Measurements from ENCODE around the gene GBA3. TPM values are rescaled to one million over a fixed set of nuclear protein-coding genes. Genes with fewer than 3 reads are reported as not detected.

Gene GBA3
- total RNA-seq, 3 donors from 2014 or later: 4.0 to 9.0 (median 8.1) TPM

- Histone ChIP-seq H3K4me3 (no peak overlapping the region), H3K36me3 (ENCODE audit: low read depth) (no peaks in the 10 kb centered on the region), H3K4me1 (ENCODE audit: low read depth) (no peaks in the 10 kb centered on the region), H3K9me3 (peaks cover 2% of the 10 kb centered on the region)
- TF ChIP-seq CTCF (IDR thresholded peaks at IDR 0.05): no peak
- intact Hi-C loops (cut with DNase I, micrococcal nuclease): no loop called here
- ATAC-seq (no peak), DNase-seq (no peak)
These were observed 28.5 kb downstream of the GBA3 start for GRCh38 chr4:22721204-22721603.

GRCh38 chr4:22730021-22730420 is 37.3 kb downstream of the GBA3 start:
- intact Hi-C loops (cut with DNase I, micrococcal nuclease): no loop called here
- no peak for ATAC-seq
- H3K4me1 ChIP-seq (ENCODE audit: low read depth): no peaks in the 10 kb centered on the region
- no peak for DNase-seq
- H3K4me3 ChIP-seq: no peak overlapping the region
- no peaks in the 10 kb centered on the region for H3K36me3 ChIP-seq (ENCODE audit: low read depth)
- H3K9me3 ChIP-seq: no peaks in the 10 kb centered on the region
- no peak for TF ChIP-seq CTCF (IDR thresholded peaks at IDR 0.05)

- DNase-seq (no peak), ATAC-seq (no peak)
- no peaks in the 10 kb centered on the region for H3K4me1 ChIP-seq (ENCODE audit: low read depth)
- no peaks in the 10 kb centered on the region for H3K9me3 ChIP-seq
- no peak overlapping the region for H3K4me3 ChIP-seq
- intact Hi-C loops (cut with DNase I, micrococcal nuclease): no loop called here
- H3K36me3 ChIP-seq (ENCODE audit: low read depth): no peaks in the 10 kb centered on the region
- no peak for TF ChIP-seq CTCF (IDR thresholded peaks at IDR 0.05)
These were observed 41.1 kb downstream of the GBA3 start for GRCh38 chr4:22733816-22734215.

GRCh38 chr4:22736912-22737311 is 44.2 kb downstream of the GBA3 start:
- ATAC-seq: no peak

GRCh38 chr4:22739968-22740367 is 47.2 kb downstream of the GBA3 start:
- H3K4me3 ChIP-seq: no peak overlapping the region
- ATAC-seq: no peak
- intact Hi-C loops (cut with DNase I, micrococcal nuclease): no loop called here
- no peaks in the 10 kb centered on the region for H3K9me3 ChIP-seq
- H3K36me3 ChIP-seq (ENCODE audit: low read depth): no peaks in the 10 kb centered on the region
- no peak for TF ChIP-seq CTCF (IDR thresholded peaks at IDR 0.05)
- no peak for DNase-seq
- H3K4me1 ChIP-seq (ENCODE audit: low read depth): no peaks in the 10 kb centered on the region

More at GRCh38 chr4:22736912-22737311, 44.2 kb downstream of the GBA3 start:
- no peak for DNase-seq
- Histone ChIP-seq H3K9me3 (no peaks in the 10 kb centered on the region), H3K4me3 (no peak overlapping the region), H3K36me3 (ENCODE audit: low read depth) (no peaks in the 10 kb centered on the region), H3K4me1 (ENCODE audit: low read depth) (no peaks in the 10 kb centered on the region)
- no peak for TF ChIP-seq CTCF (IDR thresholded peaks at IDR 0.05)
- intact Hi-C loops (cut with DNase I, micrococcal nuclease): no loop called here

GRCh38 chr4:22741744-22742143 is 49.0 kb downstream of the GBA3 start:
- H3K9me3 ChIP-seq: no peaks in the 10 kb centered on the region
- DNase-seq (no peak), ATAC-seq (no peak)
- no peaks in the 10 kb centered on the region for H3K4me1 ChIP-seq (ENCODE audit: low read depth)
- intact Hi-C loops (cut with DNase I, micrococcal nuclease): no loop called here
- no peak overlapping the region for H3K4me3 ChIP-seq
- TF ChIP-seq CTCF (IDR thresholded peaks at IDR 0.05): no peak
- no peaks in the 10 kb centered on the region for H3K36me3 ChIP-seq (ENCODE audit: low read depth)
